Coronary artery (tissue), 2 donors: ENCODE results near the gene ASB13.

Experiments
- DNase-seq: peaks from one replicate; pipeline ENCODE4 v3.0.0-alpha.2; 2017; ENCODE audit warnings: low spot score
- H3K27ac ChIP-seq, 2 donors: fragments of 200-600 bp; sonication (generic); one replicate each; pipeline ENCODE4 v1.5.1; 2016 to 2019
- H3K4me3 ChIP-seq: fragments of 200-600 bp; sonication (generic); 2 replicates; pipeline ENCODE4 v1.5.1; 2016; ENCODE audit warnings: mild to moderate bottlenecking, moderate library complexity
- TF ChIP-seq, protein P1 (sequence below): fragments of 200-600 bp; sonication (generic); IDR thresholded peaks from one replicate; pipeline ENCODE4 v1.5.1; 2019; ENCODE audit warnings: antibody characterized with exemption

Gene ASB13

DNA sequence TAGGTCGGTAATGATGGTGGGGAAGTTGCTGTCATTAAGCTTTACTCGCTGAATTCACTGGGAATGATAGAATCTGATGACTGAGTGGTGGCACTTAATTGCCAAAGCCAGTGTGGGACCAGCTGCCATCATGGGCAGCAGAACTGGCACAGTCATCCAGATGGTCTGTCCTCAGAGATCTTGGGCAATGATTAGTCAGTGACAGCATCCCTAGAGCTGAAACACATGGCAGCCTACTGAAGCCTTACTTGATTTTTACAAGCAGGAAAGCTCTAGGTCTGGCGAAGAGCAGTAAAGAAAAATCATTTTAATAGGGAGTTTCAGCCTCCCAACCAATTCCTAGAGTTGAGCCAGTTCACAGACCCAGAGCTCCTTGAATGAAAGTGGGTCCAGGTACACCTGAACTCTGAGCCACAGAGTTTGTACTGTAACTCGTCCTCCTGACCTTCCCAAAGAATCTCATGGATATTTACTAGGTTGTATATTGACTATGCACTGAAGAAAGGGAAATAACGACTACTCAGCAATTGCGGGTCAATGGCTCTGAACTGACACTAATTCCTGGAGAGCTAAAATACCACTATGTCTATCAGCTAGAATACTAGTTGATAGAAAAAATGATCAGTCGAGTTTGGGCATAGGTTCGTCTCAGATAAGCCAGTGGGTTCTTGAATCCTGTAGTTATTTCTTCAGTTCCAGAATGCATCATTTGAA, 4.4 kb upstream of the ASB13 start:
- no peak overlapping the region for H3K27ac ChIP-seq
- no peak for DNase-seq
- H3K4me3 ChIP-seq: no peak overlapping the region
- TF ChIP-seq, protein P1, sequence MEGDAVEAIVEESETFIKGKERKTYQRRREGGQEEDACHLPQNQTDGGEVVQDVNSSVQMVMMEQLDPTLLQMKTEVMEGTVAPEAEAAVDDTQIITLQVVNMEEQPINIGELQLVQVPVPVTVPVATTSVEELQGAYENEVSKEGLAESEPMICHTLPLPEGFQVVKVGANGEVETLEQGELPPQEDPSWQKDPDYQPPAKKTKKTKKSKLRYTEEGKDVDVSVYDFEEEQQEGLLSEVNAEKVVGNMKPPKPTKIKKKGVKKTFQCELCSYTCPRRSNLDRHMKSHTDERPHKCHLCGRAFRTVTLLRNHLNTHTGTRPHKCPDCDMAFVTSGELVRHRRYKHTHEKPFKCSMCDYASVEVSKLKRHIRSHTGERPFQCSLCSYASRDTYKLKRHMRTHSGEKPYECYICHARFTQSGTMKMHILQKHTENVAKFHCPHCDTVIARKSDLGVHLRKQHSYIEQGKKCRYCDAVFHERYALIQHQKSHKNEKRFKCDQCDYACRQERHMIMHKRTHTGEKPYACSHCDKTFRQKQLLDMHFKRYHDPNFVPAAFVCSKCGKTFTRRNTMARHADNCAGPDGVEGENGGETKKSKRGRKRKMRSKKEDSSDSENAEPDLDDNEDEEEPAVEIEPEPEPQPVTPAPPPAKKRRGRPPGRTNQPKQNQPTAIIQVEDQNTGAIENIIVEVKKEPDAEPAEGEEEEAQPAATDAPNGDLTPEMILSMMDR: no peak

DNA sequence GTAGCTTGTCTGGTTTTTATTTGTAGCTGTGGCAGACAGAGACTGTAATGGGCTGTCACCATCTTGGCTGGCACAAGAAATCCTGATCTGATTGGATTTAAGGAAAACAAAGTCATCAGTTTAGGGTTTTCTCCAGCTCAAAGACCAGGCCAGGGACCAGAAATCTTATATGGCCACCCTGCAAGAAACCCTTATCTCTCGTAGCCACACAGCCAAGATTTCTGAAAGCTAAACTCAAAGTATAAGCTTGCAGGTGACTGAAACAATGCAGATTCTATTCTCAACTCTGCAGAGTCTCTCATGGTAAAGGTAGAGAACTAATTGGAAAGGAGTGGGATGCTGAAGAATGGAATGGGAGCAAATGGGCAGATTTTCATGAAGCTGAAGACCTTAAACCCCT, 3.2 kb upstream of the ASB13 start:
- DNase-seq: no peak
- TF ChIP-seq, protein P1: no peak
- no peak overlapping the region for H3K4me3 ChIP-seq
- H3K27ac ChIP-seq: no peak overlapping the region

- no peak overlapping the region for H3K27ac ChIP-seq
- TF ChIP-seq, protein P1: no peak
- no peak for DNase-seq
- no peak overlapping the region for H3K4me3 ChIP-seq
Measured at GRCh38 chr10:5668429-5668828, 2.0 kb upstream of the ASB13 start.

DNA sequence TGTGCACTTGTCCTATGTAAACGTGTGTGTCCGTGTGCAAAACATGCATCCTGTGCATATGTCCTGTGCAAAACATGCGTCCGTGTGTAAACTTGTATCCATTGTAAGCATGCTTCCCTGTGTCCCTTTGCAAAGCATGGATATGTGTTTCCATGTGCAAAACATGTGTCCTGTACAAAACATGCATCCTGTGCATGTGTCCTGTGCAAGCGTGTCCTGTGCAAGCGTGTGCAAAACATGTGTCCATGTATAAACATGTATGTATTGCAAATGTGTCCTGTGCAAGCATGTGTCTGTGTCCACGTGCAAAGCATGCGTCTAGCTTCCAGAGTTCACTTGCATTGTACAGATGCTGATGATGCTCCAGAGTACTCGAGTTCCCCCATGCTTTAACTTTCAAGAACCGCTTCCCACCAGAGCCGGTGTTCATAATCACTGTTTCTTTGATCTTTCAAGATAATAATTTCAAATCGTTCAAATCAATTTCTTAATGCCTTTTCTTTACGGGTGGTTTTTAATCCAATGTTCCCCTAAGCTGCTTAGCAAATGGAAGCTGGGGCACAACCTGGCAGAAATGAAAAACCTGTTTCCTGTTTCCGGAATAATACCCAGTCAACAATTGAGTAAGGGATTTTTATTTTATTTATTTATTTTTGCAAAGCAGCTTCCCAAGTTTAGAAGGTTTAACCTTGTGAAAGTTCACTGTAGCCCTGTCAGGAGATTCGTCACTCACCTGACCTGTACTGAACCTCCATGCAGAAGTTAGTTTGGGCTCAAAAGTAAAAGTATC, 641 bp upstream of the ASB13 start:
- Histone ChIP-seq H3K4me3 (peak overlapping the region; percentile 99), H3K27ac (peak overlapping the region in 1 of 2 donors; percentile 90)
- DNase-seq: no peak
- TF ChIP-seq, protein P1: no peak

- no peak for DNase-seq
- peak overlapping the region; percentile 90 to 92 for H3K27ac ChIP-seq
- TF ChIP-seq, protein P1: no peak
- H3K4me3 ChIP-seq: peak overlapping the region; percentile 99
Measured at GRCh38 chr10:5665373-5666007, 905 bp downstream of the ASB13 start.

DNA sequence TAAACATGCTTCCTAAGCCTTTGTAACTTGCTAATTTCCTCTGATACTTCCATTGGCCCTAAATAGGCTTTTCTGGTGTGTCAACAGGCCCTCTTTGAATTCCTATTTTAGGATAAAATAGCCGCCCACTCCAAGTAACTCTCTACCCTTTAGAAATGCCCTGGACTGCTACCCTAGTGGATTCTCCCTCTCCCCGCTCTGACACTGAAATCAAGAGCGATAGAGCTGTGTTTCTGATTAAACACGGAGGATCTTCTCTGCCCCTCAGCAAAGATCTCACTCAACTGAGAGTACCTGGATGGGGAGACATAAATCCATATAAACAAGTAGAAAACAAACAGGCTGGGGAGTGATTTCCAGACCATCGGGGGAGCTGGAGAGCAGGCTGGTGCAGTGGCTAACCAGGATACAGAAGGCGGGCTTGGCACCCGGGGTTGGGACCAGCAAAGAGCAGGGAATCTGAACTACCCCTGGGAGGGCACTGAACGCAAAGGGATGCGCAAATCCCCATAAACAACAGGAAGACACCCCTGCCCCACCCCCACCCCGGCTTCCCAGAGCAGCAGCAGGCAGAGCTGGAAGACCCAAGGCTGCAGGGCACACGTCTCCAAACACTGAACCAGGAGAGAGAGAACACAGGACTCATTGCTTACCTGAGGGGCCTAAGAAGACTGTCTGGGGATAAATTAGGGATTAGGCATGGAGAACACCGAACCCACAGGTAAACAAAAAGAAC, 2.5 kb downstream of the ASB13 start:
- DNase-seq: no peak
- Histone ChIP-seq H3K27ac (peak overlapping the region in 1 of 2 donors; percentile 7), H3K4me3 (peak overlapping the region; percentile 9)
- TF ChIP-seq, protein P1: no peak
